GM12878 (cell line): ENCODE results near the gene KLHL22. TPM values are rescaled to one million over a fixed set of nuclear protein-coding genes. Genes with fewer than 3 reads are reported as not detected.

Experiments
- ATAC-seq: fragments of 200-7000 bp; cut with Tn5 transposase; 3 replicates; pipeline ENCODE4 v1.9.1; 2020; ENCODE audit warnings: mild to moderate bottlenecking, moderate library complexity
- BruUV-seq: library from RNA; stranded (reverse); fragments of 400-500 nt; replicated peaks from 2 replicates; lab custom pipeline; 2021; lab: Mats Ljungman, UMichigan
- CTCF ChIA-PET: fragments of 300-600 bp; sonication (Branson Sonifier 250); formaldehyde crosslinking; extraction: SDS; loops from one replicate; lab custom pipeline; 2021; ENCODE audit warnings: inconsistent platforms; lab: Yijun Ruan, JAX
- POLR2A ChIA-PET: fragments of 350-600 bp; formaldehyde crosslinking; extraction: SDS; loops from one replicate; lab custom pipeline; 2021; ENCODE audit warnings: inconsistent platforms; lab: Charles Lee
- RAD21 ChIA-PET: fragments of 300-600 bp; sonication (Branson Sonifier 250); formaldehyde crosslinking; loops from one replicate; lab custom pipeline; 2023; ENCODE audit warnings: antibody characterized with exemption; ENCODE audit not compliant: unreplicated experiment; lab: Charles Lee
- SMC1A ChIA-PET: fragments of 300-600 bp; sonication (Branson Sonifier 250); formaldehyde crosslinking; loops from one replicate; lab custom pipeline; 2023; ENCODE audit not compliant: unreplicated experiment, uncharacterized antibody; lab: Charles Lee
- DNase-seq: peaks from one replicate; pipeline ENCODE4 v3.0.0-alpha.2; 2011; ENCODE audit warnings: low read depth, low spot score
- FAIRE-seq: peaks from 3 replicates; lab custom pipeline; 2011; peaks lifted over from hg19 to GRCh38; lab: Jason Lieb, UNC
- H2AFZ ChIP-seq: 2 replicates; pipeline ENCODE4 v1.6.0; 2011; ENCODE audit warnings: low read depth, low read length, control low read depth; ENCODE audit not compliant: control insufficient read depth
- H3K27ac ChIP-seq: 2 replicates; pipeline ENCODE4 v1.5.1; 2011; ENCODE audit warnings: control low read depth; ENCODE audit not compliant: control insufficient read depth, insufficient read depth
- H3K27me3 ChIP-seq, 2 experiments: replicated peaks in 1 of 2; 2 replicates each; pipeline versions ENCODE4 v1.6.0 to v1.6.1; 2011; ENCODE audit warnings: low read length in 1 of 2; ENCODE audit not compliant: control insufficient read depth in 2 of 2, insufficient read depth in 2 of 2
- H3K36me3 ChIP-seq, 2 experiments: 2 replicates each; pipeline ENCODE4 v1.5.1; 2011; ENCODE audit warnings: low read length in 1 of 2; ENCODE audit not compliant: control insufficient read depth in 2 of 2, insufficient read depth in 2 of 2
- H3K4me1 ChIP-seq: 2 replicates; pipeline ENCODE4 v1.6.1; 2011; ENCODE audit warnings: mild to moderate bottlenecking, low read length, moderate library complexity, mixed read lengths; ENCODE audit not compliant: control insufficient read depth, insufficient read depth
- H3K4me2 ChIP-seq: 2 replicates; pipeline ENCODE4 v1.6.0; 2011; ENCODE audit warnings: control low read depth; ENCODE audit not compliant: control insufficient read depth, insufficient read depth
- H3K4me3 ChIP-seq: fragments of 200-600 bp; sonication (generic); 2 replicates; pipeline ENCODE4 v1.5.1; 2016
- H3K79me2 ChIP-seq: 2 replicates; pipeline ENCODE4 v1.6.0; 2011; ENCODE audit warnings: low read length; ENCODE audit not compliant: control insufficient read depth, insufficient read depth
- H3K9ac ChIP-seq: 2 replicates; pipeline ENCODE4 v1.8.0; 2011; ENCODE audit warnings: low read length, control low read depth, mixed read lengths; ENCODE audit not compliant: control insufficient read depth, insufficient read depth
- H3K9me3 ChIP-seq: replicated peaks from 3 replicates; pipeline ENCODE4 v1.5.1; 2011; ENCODE audit warnings: mild to moderate bottlenecking, low read length; ENCODE audit not compliant: control insufficient read depth, insufficient read depth
- H4K20me1 ChIP-seq: 2 replicates; pipeline ENCODE4 v1.6.0; 2011; ENCODE audit not compliant: control insufficient read depth, insufficient read depth
- ATF7 ChIP-seq: fragments of 450-650 bp; IDR thresholded peaks from 2 replicates; pipeline ENCODE4 v1.6.1; 2016; ENCODE audit warnings: low read depth, mild to moderate bottlenecking
- BRCA1 ChIP-seq: IDR thresholded peaks from 2 replicates; pipeline ENCODE4 v1.6.1; 2011; ENCODE audit warnings: low read depth, low read length, improper control_type of control experiment
- CBX3 ChIP-seq: fragments of 200-600 bp; sonication (generic); IDR thresholded peaks from 2 replicates; pipeline ENCODE4 v1.6.1; 2016; ENCODE audit warnings: low read depth, borderline replicate concordance
- CBX5 ChIP-seq: sonication (generic); IDR thresholded peaks from 2 replicates; pipeline ENCODE4 v1.6.1; 2016; ENCODE audit warnings: low read depth, moderate library complexity, mild to moderate bottlenecking, inconsistent platforms
- CTCF ChIP-seq, 3 experiments: IDR thresholded peaks in 2 of 3; conservative IDR thresholded peaks in 1 of 3; 2 replicates each; pipeline ENCODE4 v1.5.1; 2011; ENCODE audit warnings: low read depth in 3 of 3, low read length in 3 of 3, mild to moderate bottlenecking in 3 of 3, control low read depth in 2 of 3, moderate library complexity in 2 of 3, inconsistent platforms in 1 of 3, mixed read lengths in 1 of 3; ENCODE audit not compliant: control insufficient read depth in 2 of 3, insufficient read depth in 1 of 3; ENCODE audit errors: extremely low read depth in 1 of 3
- E2F4 ChIP-seq: IDR thresholded peaks from 2 replicates; pipeline ENCODE4 v1.6.1; 2012; ENCODE audit warnings: low read depth, low read length, improper control_type of control experiment
- EP300 ChIP-seq, 2 experiments: fragments of 150-350 bp in 1 of 2; IDR thresholded peaks; 2 replicates each; pipeline ENCODE4 v1.6.1; 2011 to 2012; ENCODE audit warnings: low read depth in 2 of 2, low read length in 2 of 2, borderline replicate concordance in 1 of 2, improper control_type of control experiment in 1 of 2, inconsistent platforms in 1 of 2; ENCODE audit not compliant: control insufficient read depth in 1 of 2
- EZH2 ChIP-seq: IDR thresholded peaks from 2 replicates; pipeline ENCODE4 v1.6.1; 2012; ENCODE audit warnings: low read depth, mild to moderate bottlenecking, control low read depth, inconsistent platforms, low read length, borderline replicate concordance; ENCODE audit not compliant: control insufficient read depth
- IRF4 ChIP-seq: IDR thresholded peaks from 2 replicates; pipeline ENCODE4 v1.6.1; 2011; ENCODE audit warnings: low read depth, low read length
- JUNB ChIP-seq: IDR thresholded peaks from 2 replicates; pipeline ENCODE4 v1.6.1; 2016; ENCODE audit warnings: antibody characterized with exemption, mild to moderate bottlenecking
- KLF5 ChIP-seq: fragments of 450-650 bp; IDR thresholded peaks from 2 replicates; pipeline ENCODE4 v1.6.1; 2014; ENCODE audit warnings: mild to moderate bottlenecking; ENCODE audit not compliant: partially characterized antibody
- MAX ChIP-seq: IDR thresholded peaks from 2 replicates; pipeline ENCODE4 v1.6.1; 2012; ENCODE audit warnings: low read depth, low read length, improper control_type of control experiment
- NFXL1 ChIP-seq: fragments of 450-650 bp; IDR thresholded peaks from 2 replicates; pipeline ENCODE4 v1.6.1; 2017; ENCODE audit warnings: antibody characterized with exemption, mild to moderate bottlenecking, borderline replicate concordance
- RBBP5 ChIP-seq: fragments of 200-600 bp; sonication (generic); conservative IDR thresholded peaks from 2 replicates; pipeline ENCODE4 v1.6.1; 2016
- SKIL ChIP-seq: fragments of 450-650 bp; IDR thresholded peaks from 2 replicates; pipeline ENCODE4 v1.6.1; 2017; ENCODE audit warnings: mild to moderate bottlenecking, low read depth, inconsistent platforms; ENCODE audit not compliant: poor library complexity, severe bottlenecking
- WGBS: methylation state at CpG from one replicate; pipeline ENCODE4 v1.1.6; 2016; ENCODE audit warnings: low lambda C conversion rate; ENCODE audit not compliant: insufficient replicate concordance, insufficient coverage; ENCODE audit errors: missing lambda C conversion rate; 5-methylcytosine and 5-hydroxymethylcytosine counted together
- in situ Hi-C: fragments of 300-500 bp; cut with MboI; formaldehyde crosslinking; loops from 9 replicates; pipeline ENCODE4 v1.14.3; 2018; ENCODE audit warnings: mixed read lengths
- intact Hi-C: fragments of 100-400 bp; cut with micrococcal nuclease; formaldehyde crosslinking; loops from one replicate; pipeline ENCODE4 v1.14.2; 2022; ENCODE audit not compliant: unreplicated experiment
- polyA plus RNA-seq, 11 experiments: library from polyadenylated mRNA; depleted of rRNA in 4 of 11; unstranded in 6 of 11; stranded (reverse) in 5 of 11; fragments of >200 nt; fragmentation: Nextera tagmentation in 4 of 11; fragmentation: Illumina TruSeq in 1 of 11; extraction: Ambion mirVana in 4 of 11; extraction: Trizol in 1 of 11; gene quantifications; 1 replicate in 1 of 11; 2 replicates in 10 of 11; pipeline versions ENCODE4 v1.2.1 to v1.2.3, GENCODE V29; 2011 to 2016; ENCODE audit warnings: inconsistent platforms in 2 of 11, missing spikeins in 2 of 11, low read depth in 1 of 11
- total RNA-seq, 4 experiments: library from RNA; depleted of rRNA in 3 of 4; stranded (reverse); fragments of >200 nt in 3 of 4; fragmentation: Illumina TruSeq in 1 of 4; extraction: Trizol in 1 of 4; gene quantifications; 2 replicates each; pipeline versions ENCODE4 v1.2.1 to v1.2.3, GENCODE V29; 2013 to 2021

KLHL22 gene
- total and polyA plus RNA-seq, 10 of the 15 experiments (the other 5 are each of a cell fraction or from before 2014, with no cell fraction given) = 0.06 to 22.1 (median 14.2) TPM

GRCh38 chr22:20507253-20508066 is 11.9 kb upstream of the KLHL22 start, which contains the start of gene MED15:
TSS of gene MED15 (plus strand) at chr22:20507610. CDS start at chr22:20507679, 69 bp downstream.
- Histone ChIP-seq H3K27ac (peak within 1 kb of the TSS; percentile 90), H3K36me3 (no peaks in the 10 kb centered on the region; a peak in 1 of 4 replicates), H3K4me2 (peak within 1 kb of the TSS; percentile 100), H3K9ac (peak within 1 kb of the TSS; percentile 98), H4K20me1 (peaks cover 8% of the 10 kb centered on the region), H2AFZ (peak within 1 kb of the TSS; percentile 88), H3K4me3 (peak within 1 kb of the TSS; percentile 95), H3K79me2 (peaks cover 50% of the 10 kb centered on the region), H3K27me3 (no peaks in the 10 kb centered on the region), H3K4me1 (peaks cover 22% of the 10 kb centered on the region), H3K9me3 (no peaks in the 10 kb centered on the region)
- peak; percentile 92 for ATAC-seq
- ChIA-PET RAD21 (interaction anchor here (0.5 to 1.3 kb wide), 2 partner anchors 10 to 89 kb away, joined by 3 read pairs; no protein-coding TSS in a partner anchor), CTCF (interaction anchor here (0.8 to 1.3 kb wide), 2 partner anchors 9 to 11 kb away, joined by 3 read pairs; no protein-coding TSS in a partner anchor), POLR2A (interaction anchor here (1.0 to 1.4 kb wide), 3 partner anchors 11 to 116 kb away, joined by 3 to 6 read pairs (median 4); no protein-coding TSS in a partner anchor), SMC1A (interaction anchor here (1.5 to 1.9 kb wide), 2 partner anchors 19 to 117 kb away, joined by 3 to 4 read pairs; no protein-coding TSS in a partner anchor)
- in situ Hi-C loops = no loop called here
- 1% methylated on average over 58 of the region's 58 CpGs for WGBS
- TSS peak; percentile 81 for BruUV-seq
- DNase-seq = peak; percentile 60
- FAIRE-seq = no peak
- intact Hi-C loops = no loop called here
- TF ChIP-seq JUNB (no peak; the same call in 1 of the 2 replicates), SKIL (no peak), BRCA1 (no peak), EP300 (IDR thresholded peaks at IDR 0.05; ENCODE audit: borderline replicate concordance in 1 of 2, control insufficient read depth in 1 of 2, low read depth in 2 of 2, low read length in 2 of 2) (no peak), EZH2 (no peak), ATF7 (no peak), CBX5 (no peak), MAX (no peak), KLF5 (peak; percentile 62), CTCF (IDR thresholded peaks at IDR 0.05 in 2 of 3, conservative IDR thresholded peaks at IDR 0.05 in 1 of 3; ENCODE audit: control insufficient read depth in 2 of 3, extremely low read depth in 1 of 3, insufficient read depth in 1 of 3, low read depth in 3 of 3, low read length in 3 of 3) (no peak), NFXL1 (no peak), IRF4 (0 out of 2 replicates have a peak, but pooled peaks have one; percentile 40), E2F4 (no peak), RBBP5 (no peak), CBX3 (no peak)
